ENCODE data around the gene SLC9A3.

GRCh38 chr5:527646-528628 is 3.7 kb upstream of the SLC9A3 start:
- TF ChIP-seq CTCF (IDR thresholded peaks at IDR 0.05) = no peak
- no peak for TF ChIP-seq POLR2AphosphoS5 (IDR thresholded peaks at IDR 0.05)
- TF ChIP-seq EP300 (IDR thresholded peaks at IDR 0.05) = no peak
- no peak for TF ChIP-seq POLR2A (IDR thresholded peaks at IDR 0.05)
